A673 (cell line): Measurements from ENCODE around the gene KRT27. TPM values are rescaled to one million over a fixed set of nuclear protein-coding genes. Genes with fewer than 3 reads are reported as not detected.

Source experiments
- BruUV-seq: library from RNA; stranded (reverse); fragments of 400-500 nt; replicated peaks from 2 replicates; lab custom pipeline; 2021; lab: Mats Ljungman, UMichigan
- CTCF ChIA-PET: fragments of 300-600 bp; sonication (Branson Sonifier 250); formaldehyde crosslinking; loops from one replicate; lab custom pipeline; 2022; ENCODE audit warnings: antibody characterized with exemption; lab: Charles Lee
- POLR2A ChIA-PET: fragments of 300-600 bp; sonication (Branson Sonifier 250); formaldehyde crosslinking; loops from one replicate; lab custom pipeline; 2022; ENCODE audit warnings: antibody characterized with exemption; ENCODE audit not compliant: low non-redundant PET; lab: Charles Lee
- DNase-seq: peaks from one replicate; pipeline ENCODE4 v3.0.0-alpha.2; 2015; ENCODE audit warnings: low spot score
- H3K27ac ChIP-seq: fragments of 200-600 bp; sonication (generic); 2 replicates; pipeline ENCODE4 v1.5.1; 2016; ENCODE audit warnings: mixed run types, low read depth, mild to moderate bottlenecking, mixed read lengths, antibody characterized with exemption, low read length; ENCODE audit not compliant: poor library complexity, severe bottlenecking
- H3K27me3 ChIP-seq: fragments of 200-600 bp; sonication (generic); replicated peaks from 2 replicates; pipeline ENCODE4 v1.6.1; 2017; ENCODE audit warnings: mixed run types, low read depth, mild to moderate bottlenecking, mixed read lengths, antibody characterized with exemption, low read length; ENCODE audit not compliant: insufficient read depth, poor library complexity
- H3K36me3 ChIP-seq: fragments of 200-600 bp; sonication (generic); 2 replicates; pipeline ENCODE4 v1.6.1; 2016; ENCODE audit warnings: mixed run types, mild to moderate bottlenecking, mixed read lengths, antibody characterized with exemption, low read length; ENCODE audit not compliant: insufficient read depth, poor library complexity, severe bottlenecking
- H3K4me1 ChIP-seq: fragments of 200-600 bp; sonication (generic); 2 replicates; pipeline ENCODE4 v1.6.1; 2017; ENCODE audit warnings: mixed run types, mild to moderate bottlenecking, mixed read lengths, antibody characterized with exemption, low read length; ENCODE audit not compliant: insufficient read depth, poor library complexity, severe bottlenecking
- H3K4me3 ChIP-seq: fragments of 200-600 bp; sonication (generic); 2 replicates; pipeline ENCODE4 v1.5.1; 2016; ENCODE audit warnings: low read depth, mixed run types, mild to moderate bottlenecking, mixed read lengths, low read length; ENCODE audit not compliant: poor library complexity, severe bottlenecking
- H3K9me3 ChIP-seq: fragments of 200-600 bp; sonication (generic); 2 replicates; pipeline ENCODE4 v1.6.1; 2016; ENCODE audit warnings: mixed run types, low read depth, mild to moderate bottlenecking, mixed read lengths, antibody characterized with exemption, low read length; ENCODE audit not compliant: poor library complexity, severe bottlenecking
- EZH2 ChIP-seq: fragments of 200-600 bp; sonication (generic); IDR thresholded peaks from 2 replicates; pipeline ENCODE4 v1.6.1; 2017; ENCODE audit warnings: borderline replicate concordance, low read depth, mild to moderate bottlenecking, mixed read lengths, antibody characterized with exemption, low read length; ENCODE audit not compliant: poor library complexity, severe bottlenecking
- intact Hi-C: fragments of 100-400 bp; cut with micrococcal nuclease; formaldehyde crosslinking; loops from one replicate; pipeline ENCODE4 v1.10.0; 2022; ENCODE audit not compliant: unreplicated experiment
- total RNA-seq: library from RNA; stranded (reverse); gene quantifications from 2 replicates; pipeline ENCODE4 v1.2.3, GENCODE V29; 2021
- TF ChIP-seq, protein P1 (sequence below): fragments of 300-800, 200-600 bp; sonication (generic); conservative IDR thresholded peaks from 2 replicates; pipeline ENCODE4 v1.5.1; 2017; ENCODE audit warnings: low read depth, mild to moderate bottlenecking, antibody characterized with exemption, low read length, moderate library complexity, mixed read lengths

KRT27 gene
- total RNA-seq, 1 experiment from 2014 or later, result not detected

DNA sequence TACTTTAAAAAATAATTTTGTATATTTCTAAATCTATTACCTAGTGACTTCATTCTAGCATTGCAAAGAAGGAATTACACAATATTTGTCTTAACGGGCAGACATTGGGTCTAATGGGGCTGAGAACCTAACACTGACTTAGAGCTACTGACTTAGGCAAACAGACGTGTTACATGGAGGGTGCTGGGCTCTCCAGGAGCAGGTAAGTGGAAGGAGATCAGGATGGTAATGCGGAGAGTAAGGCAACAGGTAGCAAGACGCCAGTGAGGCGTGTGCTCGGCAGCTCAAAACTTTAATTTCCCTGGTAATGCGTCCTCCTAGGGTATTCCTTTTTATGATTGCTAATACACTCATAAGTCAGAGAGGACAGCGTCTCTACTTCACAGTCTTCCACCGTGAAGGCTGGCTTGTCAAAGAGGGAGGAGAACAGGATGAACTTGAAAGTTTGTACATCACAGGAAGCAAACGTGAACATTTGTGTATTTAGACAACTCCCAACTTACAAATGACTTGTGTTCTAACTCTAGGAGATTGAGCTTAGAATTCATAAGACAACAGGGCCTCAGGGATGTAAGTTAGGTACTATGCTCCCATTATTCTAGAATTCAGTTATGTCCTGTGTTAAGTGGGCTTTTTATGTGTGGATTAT is 12.8 kb upstream of the KRT27 start:
- TF ChIP-seq, protein P1, sequence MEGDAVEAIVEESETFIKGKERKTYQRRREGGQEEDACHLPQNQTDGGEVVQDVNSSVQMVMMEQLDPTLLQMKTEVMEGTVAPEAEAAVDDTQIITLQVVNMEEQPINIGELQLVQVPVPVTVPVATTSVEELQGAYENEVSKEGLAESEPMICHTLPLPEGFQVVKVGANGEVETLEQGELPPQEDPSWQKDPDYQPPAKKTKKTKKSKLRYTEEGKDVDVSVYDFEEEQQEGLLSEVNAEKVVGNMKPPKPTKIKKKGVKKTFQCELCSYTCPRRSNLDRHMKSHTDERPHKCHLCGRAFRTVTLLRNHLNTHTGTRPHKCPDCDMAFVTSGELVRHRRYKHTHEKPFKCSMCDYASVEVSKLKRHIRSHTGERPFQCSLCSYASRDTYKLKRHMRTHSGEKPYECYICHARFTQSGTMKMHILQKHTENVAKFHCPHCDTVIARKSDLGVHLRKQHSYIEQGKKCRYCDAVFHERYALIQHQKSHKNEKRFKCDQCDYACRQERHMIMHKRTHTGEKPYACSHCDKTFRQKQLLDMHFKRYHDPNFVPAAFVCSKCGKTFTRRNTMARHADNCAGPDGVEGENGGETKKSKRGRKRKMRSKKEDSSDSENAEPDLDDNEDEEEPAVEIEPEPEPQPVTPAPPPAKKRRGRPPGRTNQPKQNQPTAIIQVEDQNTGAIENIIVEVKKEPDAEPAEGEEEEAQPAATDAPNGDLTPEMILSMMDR, result no peak
- TF ChIP-seq EZH2, result no peak
- no peak overlapping the region for H3K27ac ChIP-seq
- H3K27me3 ChIP-seq, result no peaks in the 10 kb centered on the region
- H3K4me3 ChIP-seq, result no peak overlapping the region
- DNase-seq, result no peak
- ChIA-PET CTCF (no interaction called here), POLR2A (no interaction called here)
- no TSS peak for BruUV-seq
- H3K36me3 ChIP-seq, result no peaks in the 10 kb centered on the region
- H3K9me3 ChIP-seq, result no peaks in the 10 kb centered on the region
- intact Hi-C loops, result no loop called here
- no peaks in the 10 kb centered on the region for H3K4me1 ChIP-seq

DNA sequence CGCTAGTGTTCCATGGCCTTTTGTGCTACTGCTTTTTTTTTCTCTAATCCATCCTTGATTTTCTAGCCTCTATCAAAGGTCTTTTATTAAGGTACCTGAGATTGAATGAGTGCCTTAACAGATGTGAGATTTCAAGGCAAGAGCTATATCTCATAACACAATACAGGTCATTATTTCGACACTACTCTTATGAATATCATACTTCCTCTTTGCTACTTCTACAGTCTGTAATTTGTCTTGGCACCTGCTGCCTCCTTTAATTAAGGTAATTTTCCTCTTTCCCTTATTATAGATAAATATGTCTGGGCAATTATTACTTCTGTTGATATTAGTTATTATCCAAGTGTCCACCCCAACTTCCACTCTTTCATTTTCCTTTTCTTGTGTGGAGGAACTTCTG is 12.1 kb upstream of the KRT27 start:
- intact Hi-C loops, result no loop called here
- POLR2A ChIA-PET, result no interaction called here
- BruUV-seq, result no TSS peak

DNA sequence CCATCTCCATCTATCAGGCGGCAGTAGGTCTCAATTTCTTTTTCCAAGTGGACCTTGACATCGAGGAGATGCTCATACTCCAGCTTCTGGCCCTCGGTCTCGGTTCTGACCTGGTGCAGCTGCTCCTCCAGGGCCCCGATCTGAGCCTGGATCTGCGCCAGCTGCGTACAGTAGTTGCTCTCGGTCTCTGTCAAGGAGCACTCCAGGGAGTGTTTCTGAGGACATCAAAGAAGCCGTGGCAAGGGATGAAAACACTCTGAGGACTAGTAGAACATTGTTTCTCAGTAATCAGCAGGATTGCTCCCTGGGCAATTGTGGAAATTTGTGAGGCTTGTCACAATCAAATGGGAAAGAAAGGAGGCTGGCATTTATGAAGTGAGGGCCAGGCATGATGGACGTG is 11.5 kb upstream of the KRT27 start:
- DNase-seq, result no peak
- POLR2A ChIA-PET, result no interaction called here
- no peaks in the 10 kb centered on the region for H3K4me1 ChIP-seq
- no peaks in the 10 kb centered on the region for H3K36me3 ChIP-seq
- no peak overlapping the region for H3K27ac ChIP-seq
- intact Hi-C loops, result no loop called here
- no peaks in the 10 kb centered on the region for H3K27me3 ChIP-seq
- BruUV-seq, result no TSS peak
- H3K9me3 ChIP-seq, result no peaks in the 10 kb centered on the region
- CTCF ChIA-PET, result no interaction called here
- TF ChIP-seq EZH2, result no peak
- TF ChIP-seq, protein P1, result no peak
- no peak overlapping the region for H3K4me3 ChIP-seq

More for the DNA sequence above, 12.1 kb upstream of the KRT27 start:
- CTCF ChIA-PET, result no interaction called here
- Histone ChIP-seq H3K27me3 (no peaks in the 10 kb centered on the region), H3K4me1 (no peaks in the 10 kb centered on the region), H3K4me3 (no peak overlapping the region), H3K27ac (no peak overlapping the region), H3K9me3 (no peaks in the 10 kb centered on the region), H3K36me3 (no peaks in the 10 kb centered on the region)
- TF ChIP-seq, protein P1, result no peak
- TF ChIP-seq EZH2, result no peak
- DNase-seq, result no peak
